ENCODE measurements around the gene SLC6A8.

The SLC6A8 gene

GRCh38 chrX:153706799-153707198 lies 19.1 kb downstream of the SLC6A8 start:
- DNase-seq (ENCODE audit: low read depth in 2 of 2): no peak

- no peak for DNase-seq (ENCODE audit: low read depth in 2 of 2)
Measured at GRCh38 chrX:153707406-153707805, 19.7 kb downstream of the SLC6A8 start.

- no peak for DNase-seq (ENCODE audit: low read depth in 2 of 2)
Measured at GRCh38 chrX:153708415-153708814, 20.7 kb downstream of the SLC6A8 start.

- no peak for DNase-seq (ENCODE audit: low read depth in 2 of 2)
Measured at GRCh38 chrX:153709726-153710674, 22.3 kb downstream of the SLC6A8 start.

GRCh38 chrX:153714256-153714655 lies 26.5 kb downstream of the SLC6A8 start:
- no peak for DNase-seq (ENCODE audit: low read depth in 2 of 2)

GRCh38 chrX:153717445-153717844 lies 29.7 kb downstream of the SLC6A8 start:
- no peak for DNase-seq (ENCODE audit: low read depth in 2 of 2)

GRCh38 chrX:153719238-153719637 lies 31.5 kb downstream of the SLC6A8 start:
- no peak for DNase-seq (ENCODE audit: low read depth in 2 of 2)

GRCh38 chrX:153719701-153720100 lies 32.0 kb downstream of the SLC6A8 start:
- no peak for DNase-seq (ENCODE audit: low read depth in 2 of 2)

- no peak for DNase-seq (ENCODE audit: low read depth in 2 of 2)
Measured at GRCh38 chrX:153722704-153723350, 35.1 kb downstream of the SLC6A8 start.

GRCh38 chrX:153723351-153724251 lies 35.9 kb downstream of the SLC6A8 start:
- peak in 1 of 2 donors; percentile 29 for DNase-seq (ENCODE audit: low read depth in 2 of 2)

- DNase-seq (ENCODE audit: low read depth in 2 of 2): peak; percentile 73 to 83
Measured at GRCh38 chrX:153724252-153725038, 36.7 kb downstream of the SLC6A8 start, which contains the start of the genes ABCD1 and BCAP31. ABCD1 (plus strand) TSS chrX:153724856; CDS start chrX:153725267, 411 bp downstream. BCAP31 (minus strand) TSS chrX:153724387; CDS start chrX:153723244, 1,143 bp downstream.

GRCh38 chrX:153725039-153725831 lies 37.5 kb downstream of the SLC6A8 start:
- DNase-seq (ENCODE audit: low read depth in 2 of 2): no peak

GRCh38 chrX:153725832-153726285 lies 38.1 kb downstream of the SLC6A8 start:
- DNase-seq (ENCODE audit: low read depth in 2 of 2): no peak

GRCh38 chrX:153726286-153727122 lies 38.8 kb downstream of the SLC6A8 start:
- peak in 1 of 2 donors; percentile 21 for DNase-seq (ENCODE audit: low read depth in 2 of 2)

- no peak for DNase-seq (ENCODE audit: low read depth in 2 of 2)
Measured at GRCh38 chrX:153727123-153727931, 39.6 kb downstream of the SLC6A8 start.

GRCh38 chrX:153728095-153728494 lies 40.4 kb downstream of the SLC6A8 start:
- DNase-seq (ENCODE audit: low read depth in 2 of 2): no peak

GRCh38 chrX:153728951-153729631 lies 41.4 kb downstream of the SLC6A8 start:
- DNase-seq (ENCODE audit: low read depth in 2 of 2): no peak

All from stimulated activated CD8-positive, alpha-beta memory T cell treated with anti-CD3 and anti-CD28 coated beads, Interleukin-7, amount 100 ng/mL, for 4 hours (primary cell).